Heart right ventricle (tissue), 16 donors: Measurements from ENCODE around the gene CDH15. TPM values are rescaled to one million over a fixed set of nuclear protein-coding genes. Genes with fewer than 3 reads are reported as not detected.

Experiments used
- ATAC-seq, 8 donors: fragments of 200-7000 bp; cut with Tn5 transposase; one replicate each; pipeline ENCODE4 v1.9.1; 2020; ENCODE audit warnings: mild to moderate bottlenecking in 8 of 8, moderate library complexity in 8 of 8, moderate number of reproducible peaks in 1 of 8
- DNase-seq, 2 donors: peaks; one replicate each; pipeline ENCODE4 v3.0.0-alpha.2; 2020
- H3K27ac ChIP-seq, 10 donors: fragments of 200-600 bp; sonication (generic) in 2 of 10; one replicate each; pipeline versions ENCODE4 v1.5.0 to v1.8.0; 2020 to 2022; ENCODE audit warnings: mild to moderate bottlenecking in 3 of 10
- H3K27me3 ChIP-seq, 7 donors: fragments of 200-600 bp; one replicate each; pipeline ENCODE4 v1.8.0; 2021 to 2022; ENCODE audit warnings: mild to moderate bottlenecking in 2 of 7
- H3K36me3 ChIP-seq, 9 donors: fragments of 200-600 bp; sonication (generic) in 1 of 9; one replicate each; pipeline versions ENCODE4 v1.5.0 to v1.8.0; 2020 to 2022; ENCODE audit warnings: mild to moderate bottlenecking in 2 of 9
- H3K4me1 ChIP-seq, 9 donors: fragments of 200-600 bp; sonication (generic) in 1 of 9; one replicate each; pipeline versions ENCODE4 v1.5.0 to v1.8.0; 2020 to 2022; ENCODE audit warnings: mild to moderate bottlenecking in 4 of 9
- H3K4me3 ChIP-seq, 10 donors: fragments of 200-600 bp; sonication (generic) in 2 of 10; one replicate each; pipeline versions ENCODE4 v1.5.0 to v1.8.0; 2020 to 2022; ENCODE audit warnings: mild to moderate bottlenecking in 7 of 10, moderate library complexity in 2 of 10
- H3K9me3 ChIP-seq, 11 donors: fragments of 200-600 bp in 10 of 11; sonication (generic) in 2 of 11; one replicate each; pipeline versions ENCODE4 v1.5.0 to v1.8.0; 2013 to 2022; ENCODE audit warnings: mild to moderate bottlenecking in 2 of 11, control low read depth in 1 of 11, moderate library complexity in 1 of 11
- WGBS, 2 donors: extraction: QIAGEN DNeasy Blood & Tissue Kit; methylation state at CpG; one replicate each; pipeline ENCODE4 v1.1.7; 2013; ENCODE audit warnings: inconsistent platforms in 1 of 2; 5-methylcytosine and 5-hydroxymethylcytosine counted together
- intact Hi-C, 10 donors: fragments of 100-400 bp; cut with DNase I; formaldehyde crosslinking; loops; one replicate each; pipeline versions ENCODE4 v1.11.1 to v1.14.2; 2022
- polyA plus RNA-seq, 2 donors: library from polyadenylated mRNA; stranded (reverse); fragments of 200-250 nt; gene quantifications; one replicate each; pipeline ENCODE4 v1.2.3, GENCODE V29; 2013
- total RNA-seq, 10 donors: library from RNA; stranded (reverse); fragmentation: NEBNext Ultra II Directional in 3 of 10; extraction: Animal tissue kit (Norgen Biotek cat#: 25700) in 3 of 10; gene quantifications; one replicate each; pipeline versions ENCODE4 v1.2.1 to v1.2.4, GENCODE V29; 2021 to 2023
- TF ChIP-seq, protein P1 (sequence below), 9 donors: fragments of 200-600 bp; sonication (generic) in 2 of 9; IDR thresholded peaks; one replicate each; pipeline versions ENCODE4 v1.5.0 to v1.8.0; 2021 to 2022; ENCODE audit warnings: antibody characterized with exemption in 9 of 9, mild to moderate bottlenecking in 5 of 9, moderate library complexity in 1 of 9
- donor health status: Arrhythmogenic right ventricular cardiomyopathy.
- donor health status: ischemic (EF 13 %, LVEDD 7.1; RV severe dilation, severe dysfunction).
- donor health status: healthy with polysubstance abuse.
- donor health status: DM: no; HTN: yes; CAD: no.
- donor health status: DM: no; HTN: no; CAD: no.
- donor health status: ischemic (EF 25% LVEDD 6.9; RV normal size, moderate dysfunction).
- donor health status: ischemic (EF 25% LVEDD 5.7; RV mildly dilated, moderate dysfunction).
- donor health status: healthy.
- donor health status: DM: yes; HTN: yes; CAD: no.
- donor health status: Ischemic cardiomyopathy.
- donor health status: ischemic (EF 35%, LVEDD 5.7; RV mildly dilated, moderate dysfunction).
- donor health status: nonischemic (EF 11% LVEDD 7.7; RV severe dilation, severe dysfunction).
- donor health status: DM: yes; HTN: yes; CAD: no.
- donor health status: PGD.
- donor health status: ischemic (EF 29% LVEDD 5.4; RV normal size, mild dysfunction).
- donor health status: nonischemic (EF 23%, LVEDD 6.1; RV moderate dilation, normal function).

CDH15 gene
- total and polyA plus RNA-seq, 12 donors, result 0.08 to 0.45 (median 0.16) TPM; not detected in 9

DNA sequence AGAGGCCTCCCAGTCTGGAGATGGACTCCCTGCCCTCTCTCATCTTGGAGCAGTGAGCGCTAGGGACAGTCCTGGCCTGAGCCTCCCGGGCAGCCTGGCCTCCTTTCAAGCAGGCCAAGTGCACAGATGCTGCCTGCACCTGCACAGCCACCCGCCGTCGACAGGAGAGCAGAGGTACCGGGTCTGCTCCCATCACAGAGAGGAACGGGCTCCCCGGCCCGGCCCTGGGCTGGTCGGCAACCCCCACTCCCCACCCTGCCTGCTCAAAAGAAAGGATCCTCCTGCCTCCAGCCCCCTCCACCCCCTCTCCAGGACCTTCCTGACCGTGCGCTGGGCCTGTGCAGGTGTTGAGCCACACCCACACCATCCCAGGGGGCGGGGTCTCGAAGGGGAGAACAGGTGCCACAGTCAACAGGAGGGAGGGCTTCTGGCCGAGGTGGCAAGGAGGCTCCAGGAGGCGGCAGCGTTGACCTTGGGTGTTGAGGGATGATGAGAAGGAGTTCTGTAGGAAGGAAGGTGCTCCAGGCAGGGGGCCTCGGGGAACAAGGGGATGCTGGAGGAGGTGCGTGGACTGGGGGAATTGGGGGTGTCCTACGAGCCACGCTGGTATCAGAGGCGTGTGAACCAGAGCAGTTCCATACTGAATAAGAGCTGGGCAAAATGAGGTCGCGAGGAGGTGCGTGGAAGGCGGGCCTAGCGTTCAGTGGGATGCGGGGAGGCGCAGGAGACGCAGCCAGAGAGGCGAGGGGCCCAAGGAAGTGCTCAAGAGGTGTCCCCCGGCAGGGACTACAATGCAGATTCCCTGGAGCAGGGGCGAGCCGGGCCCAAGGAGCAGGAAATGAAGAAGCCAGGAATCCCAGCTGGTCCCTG lies 967 bp upstream of the CDH15 start:
- Histone ChIP-seq H3K4me1 (peaks cover 0 to 25% (median 17%) of the 10 kb centered on the region in 9 donors), H3K4me3 (peak overlapping the region in 9 of 10 donors; percentile 0 to 45 (median 31)), H3K36me3 (no peaks in the 10 kb centered on the region), H3K9me3 (no peaks in the 10 kb centered on the region), H3K27ac (no peak overlapping the region), H3K27me3 (peaks cover 14 to 66% (median 59%) of the 10 kb centered on the region in 7 donors)
- ATAC-seq (no peak), DNase-seq (no peak)
- intact Hi-C loops, result loop anchor here in 3 of 10 donors (5.0 to 10.0 kb wide), 3 partner anchors 353 to 358 kb away; partner anchors contain the start of gene APRT (in 2 of the 3)
- TF ChIP-seq, protein P1, sequence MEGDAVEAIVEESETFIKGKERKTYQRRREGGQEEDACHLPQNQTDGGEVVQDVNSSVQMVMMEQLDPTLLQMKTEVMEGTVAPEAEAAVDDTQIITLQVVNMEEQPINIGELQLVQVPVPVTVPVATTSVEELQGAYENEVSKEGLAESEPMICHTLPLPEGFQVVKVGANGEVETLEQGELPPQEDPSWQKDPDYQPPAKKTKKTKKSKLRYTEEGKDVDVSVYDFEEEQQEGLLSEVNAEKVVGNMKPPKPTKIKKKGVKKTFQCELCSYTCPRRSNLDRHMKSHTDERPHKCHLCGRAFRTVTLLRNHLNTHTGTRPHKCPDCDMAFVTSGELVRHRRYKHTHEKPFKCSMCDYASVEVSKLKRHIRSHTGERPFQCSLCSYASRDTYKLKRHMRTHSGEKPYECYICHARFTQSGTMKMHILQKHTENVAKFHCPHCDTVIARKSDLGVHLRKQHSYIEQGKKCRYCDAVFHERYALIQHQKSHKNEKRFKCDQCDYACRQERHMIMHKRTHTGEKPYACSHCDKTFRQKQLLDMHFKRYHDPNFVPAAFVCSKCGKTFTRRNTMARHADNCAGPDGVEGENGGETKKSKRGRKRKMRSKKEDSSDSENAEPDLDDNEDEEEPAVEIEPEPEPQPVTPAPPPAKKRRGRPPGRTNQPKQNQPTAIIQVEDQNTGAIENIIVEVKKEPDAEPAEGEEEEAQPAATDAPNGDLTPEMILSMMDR (IDR thresholded peaks at IDR 0.05), result no peak
- 15 to 17% methylated on average over 34 of the region's 34 CpGs for WGBS, 2 donors

DNA sequence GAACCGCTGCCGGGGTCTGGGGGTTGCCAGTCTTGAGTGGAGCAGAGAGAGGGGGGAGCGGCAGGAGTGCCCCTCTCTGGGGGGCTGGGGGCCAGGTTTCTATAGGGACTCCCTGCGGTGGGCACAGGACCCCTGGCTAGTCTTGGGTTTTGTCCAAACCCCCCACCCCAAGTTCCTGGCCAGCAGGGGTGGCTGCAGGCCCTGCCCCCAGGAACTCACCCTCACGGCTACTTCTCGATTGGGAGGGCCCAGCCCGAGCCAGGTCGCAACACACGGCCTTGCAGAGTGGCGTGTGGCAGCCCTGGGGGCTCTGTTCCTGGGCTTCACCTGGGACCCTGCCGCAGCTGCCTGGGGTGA lies 601 bp downstream of the CDH15 start:
- H3K4me3 ChIP-seq, result no peak overlapping the region
- no peaks in the 10 kb centered on the region for H3K36me3 ChIP-seq
- peaks cover 14 to 73% (median 59%) of the 10 kb centered on the region in 7 donors for H3K27me3 ChIP-seq
- H3K4me1 ChIP-seq, result peaks cover 0 to 21% (median 16%) of the 10 kb centered on the region in 9 donors
- no peaks in the 10 kb centered on the region for H3K9me3 ChIP-seq
- intact Hi-C loops, result loop anchor here in 3 of 10 donors (5.0 to 10.0 kb wide), 3 partner anchors 355 to 360 kb away; partner anchors contain the start of gene APRT (in 2 of the 3)
- DNase-seq (no peak), ATAC-seq (no peak)
- H3K27ac ChIP-seq, result no peak overlapping the region
- WGBS, 2 donors, result 77 to 88% methylated on average over 11 of the region's 11 CpGs
- TF ChIP-seq, protein P1 (IDR thresholded peaks at IDR 0.05), result no peak

DNA sequence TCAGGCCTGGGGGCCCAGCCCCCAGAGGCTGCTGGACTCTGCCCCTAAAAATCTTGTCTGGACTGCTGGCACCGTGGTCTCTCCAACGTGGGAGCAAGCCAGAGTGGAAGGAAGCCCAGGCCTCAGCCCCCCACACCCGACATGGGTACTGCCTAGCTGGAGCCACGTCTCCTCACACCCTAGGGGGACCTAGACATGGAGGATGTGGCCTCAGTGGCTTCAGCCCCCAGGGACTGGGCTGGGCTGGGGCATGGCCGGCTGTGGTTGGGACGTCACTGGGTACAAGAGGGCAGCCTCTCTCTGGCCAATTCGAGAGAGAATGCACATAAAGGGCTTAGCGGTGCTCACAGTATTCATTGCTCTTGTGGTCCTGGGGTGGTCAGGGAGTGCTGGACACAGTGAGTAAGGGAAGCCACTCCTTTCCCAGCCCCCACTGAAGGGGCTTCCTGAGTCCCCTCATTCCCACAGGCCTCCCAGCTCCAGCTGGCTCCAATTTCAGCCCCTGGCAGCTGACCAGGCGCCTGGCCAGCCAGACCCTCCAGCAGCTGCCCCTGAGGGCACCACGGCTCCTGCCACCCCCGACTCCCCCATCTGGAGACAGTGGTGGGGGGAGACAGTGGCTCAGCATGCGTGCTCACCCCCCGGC lies 1.1 kb downstream of the CDH15 start:
- no peaks in the 10 kb centered on the region for H3K9me3 ChIP-seq
- ATAC-seq, result no peak
- H3K27ac ChIP-seq, result no peak overlapping the region
- peaks cover 14 to 73% (median 58%) of the 10 kb centered on the region in 7 donors for H3K27me3 ChIP-seq
- 55 to 56% methylated on average over 13 of the region's 13 CpGs for WGBS, 2 donors
- TF ChIP-seq, protein P1 (IDR thresholded peaks at IDR 0.05), result no peak
- peaks cover 0 to 16% (median 11%) of the 10 kb centered on the region in 9 donors for H3K4me1 ChIP-seq
- no peak overlapping the region for H3K4me3 ChIP-seq
- intact Hi-C loops, result loop anchor here in 3 of 10 donors (5.0 to 10.0 kb wide), 3 partner anchors 355 to 360 kb away; partner anchors contain the start of gene APRT (in 2 of the 3)
- no peaks in the 10 kb centered on the region for H3K36me3 ChIP-seq
- DNase-seq, result no peak
